ENCODE data around the gene SMIM12.

SMIM12 gene

GRCh38 chr1:34827341-34827941, 32.1 kb downstream of the SMIM12 start:
- no peak for TF ChIP-seq FOXP2 (optimal IDR thresholded peaks at IDR 0.05; ENCODE audit: borderline replicate concordance, extremely low read depth, extremely low read length, insufficient read depth)
- TF ChIP-seq TAF1 (IDR thresholded peaks at IDR 0.05; ENCODE audit: borderline replicate concordance, insufficient read depth, low read length) = no peak
- TF ChIP-seq SIN3A (IDR thresholded peaks at IDR 0.05; ENCODE audit: borderline replicate concordance, insufficient read depth, low read length) = no peak
- TF ChIP-seq, protein P1, sequence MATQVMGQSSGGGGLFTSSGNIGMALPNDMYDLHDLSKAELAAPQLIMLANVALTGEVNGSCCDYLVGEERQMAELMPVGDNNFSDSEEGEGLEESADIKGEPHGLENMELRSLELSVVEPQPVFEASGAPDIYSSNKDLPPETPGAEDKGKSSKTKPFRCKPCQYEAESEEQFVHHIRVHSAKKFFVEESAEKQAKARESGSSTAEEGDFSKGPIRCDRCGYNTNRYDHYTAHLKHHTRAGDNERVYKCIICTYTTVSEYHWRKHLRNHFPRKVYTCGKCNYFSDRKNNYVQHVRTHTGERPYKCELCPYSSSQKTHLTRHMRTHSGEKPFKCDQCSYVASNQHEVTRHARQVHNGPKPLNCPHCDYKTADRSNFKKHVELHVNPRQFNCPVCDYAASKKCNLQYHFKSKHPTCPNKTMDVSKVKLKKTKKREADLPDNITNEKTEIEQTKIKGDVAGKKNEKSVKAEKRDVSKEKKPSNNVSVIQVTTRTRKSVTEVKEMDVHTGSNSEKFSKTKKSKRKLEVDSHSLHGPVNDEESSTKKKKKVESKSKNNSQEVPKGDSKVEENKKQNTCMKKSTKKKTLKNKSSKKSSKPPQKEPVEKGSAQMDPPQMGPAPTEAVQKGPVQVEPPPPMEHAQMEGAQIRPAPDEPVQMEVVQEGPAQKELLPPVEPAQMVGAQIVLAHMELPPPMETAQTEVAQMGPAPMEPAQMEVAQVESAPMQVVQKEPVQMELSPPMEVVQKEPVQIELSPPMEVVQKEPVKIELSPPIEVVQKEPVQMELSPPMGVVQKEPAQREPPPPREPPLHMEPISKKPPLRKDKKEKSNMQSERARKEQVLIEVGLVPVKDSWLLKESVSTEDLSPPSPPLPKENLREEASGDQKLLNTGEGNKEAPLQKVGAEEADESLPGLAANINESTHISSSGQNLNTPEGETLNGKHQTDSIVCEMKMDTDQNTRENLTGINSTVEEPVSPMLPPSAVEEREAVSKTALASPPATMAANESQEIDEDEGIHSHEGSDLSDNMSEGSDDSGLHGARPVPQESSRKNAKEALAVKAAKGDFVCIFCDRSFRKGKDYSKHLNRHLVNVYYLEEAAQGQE (IDR thresholded peaks at IDR 0.05; ENCODE audit: insufficient read depth in 1 of 2, low read depth in 2 of 2, low read length in 2 of 2) = no peak
- TF ChIP-seq POLR2AphosphoS5 (IDR thresholded peaks at IDR 0.05; ENCODE audit: low read depth, low read length) = no peak

GRCh38 chr1:34825455-34826091, 34.0 kb downstream of the SMIM12 start:
- TF ChIP-seq FOXP2 (optimal IDR thresholded peaks at IDR 0.05; ENCODE audit: borderline replicate concordance, extremely low read depth, extremely low read length, insufficient read depth) = no peak
- TF ChIP-seq, protein P1 (IDR thresholded peaks at IDR 0.05; ENCODE audit: insufficient read depth in 1 of 2, low read depth in 2 of 2, low read length in 2 of 2) = no peak

GRCh38 chr1:34824817-34825454, 34.6 kb downstream of the SMIM12 start:
- no peak for TF ChIP-seq POLR2AphosphoS5 (IDR thresholded peaks at IDR 0.05; ENCODE audit: low read depth, low read length)
- TF ChIP-seq TAF1 (IDR thresholded peaks at IDR 0.05; ENCODE audit: borderline replicate concordance, insufficient read depth, low read length) = no peak
- TF ChIP-seq SIN3A (IDR thresholded peaks at IDR 0.05; ENCODE audit: borderline replicate concordance, insufficient read depth, low read length) = no peak
- no peak for TF ChIP-seq FOXP2 (optimal IDR thresholded peaks at IDR 0.05; ENCODE audit: borderline replicate concordance, extremely low read depth, extremely low read length, insufficient read depth)
- TF ChIP-seq, protein P1 (IDR thresholded peaks at IDR 0.05; ENCODE audit: insufficient read depth in 1 of 2, low read depth in 2 of 2, low read length in 2 of 2) = no peak

GRCh38 chr1:34822202-34822601, 37.3 kb downstream of the SMIM12 start:
- TF ChIP-seq SIN3A (IDR thresholded peaks at IDR 0.05; ENCODE audit: borderline replicate concordance, insufficient read depth, low read length) = no peak
- no peak for TF ChIP-seq FOXP2 (optimal IDR thresholded peaks at IDR 0.05; ENCODE audit: borderline replicate concordance, extremely low read depth, extremely low read length, insufficient read depth)
- TF ChIP-seq, protein P1 (IDR thresholded peaks at IDR 0.05; ENCODE audit: insufficient read depth in 1 of 2, low read depth in 2 of 2, low read length in 2 of 2) = no peak

Measured in PFSK-1 (cell line).